GM18907 (cell line): ENCODE results near the gene SLC25A24.
"Not testable (repeated sequence)": the region's sequence is repeated elsewhere in the genome, so short reads cannot be mapped to it uniquely, and the experiment has no call there.

Source experiments
- ATAC-seq: cut with Tn5 transposase; IDR thresholded peaks from one replicate; pipeline ENCODE4 v1.9.1; 2021; ENCODE audit warnings: mild to moderate bottlenecking, moderate library complexity; ENCODE audit not compliant: unreplicated experiment

Gene SLC25A24

GRCh38 chr1:108199781-108200686, at the start of gene SLC25A24:
Gene SLC25A24, minus strand, starts transcription at chr1:108200343. Its CDS starts 205 bp downstream, at chr1:108200138.
- peak; percentile 89 for ATAC-seq

- not testable (repeated sequence) for ATAC-seq
These were observed 43.8 kb upstream of the SLC25A24 start, which contains the start of gene NBPF4 for GRCh38 chr1:108243976-108244375. Gene NBPF4, minus strand, starts transcription at chr1:108244076. Its CDS starts 315 bp downstream, at chr1:108243761.

- ATAC-seq = not testable (repeated sequence)
These were observed 39.3 kb upstream of the SLC25A24 start for GRCh38 chr1:108239426-108239825.

GRCh38 chr1:108235308-108235707, 35.2 kb upstream of the SLC25A24 start:
- ATAC-seq = not testable (repeated sequence)

GRCh38 chr1:108232183-108232582, 32.0 kb upstream of the SLC25A24 start:
- not testable (repeated sequence) for ATAC-seq

- not testable (repeated sequence) for ATAC-seq
These were observed 29.8 kb upstream of the SLC25A24 start for GRCh38 chr1:108229976-108230375.

GRCh38 chr1:108227772-108228171, 27.6 kb upstream of the SLC25A24 start:
- not testable (repeated sequence) for ATAC-seq

- ATAC-seq = not testable (repeated sequence)
These were observed 26.7 kb upstream of the SLC25A24 start for GRCh38 chr1:108226855-108227254.

DNA sequence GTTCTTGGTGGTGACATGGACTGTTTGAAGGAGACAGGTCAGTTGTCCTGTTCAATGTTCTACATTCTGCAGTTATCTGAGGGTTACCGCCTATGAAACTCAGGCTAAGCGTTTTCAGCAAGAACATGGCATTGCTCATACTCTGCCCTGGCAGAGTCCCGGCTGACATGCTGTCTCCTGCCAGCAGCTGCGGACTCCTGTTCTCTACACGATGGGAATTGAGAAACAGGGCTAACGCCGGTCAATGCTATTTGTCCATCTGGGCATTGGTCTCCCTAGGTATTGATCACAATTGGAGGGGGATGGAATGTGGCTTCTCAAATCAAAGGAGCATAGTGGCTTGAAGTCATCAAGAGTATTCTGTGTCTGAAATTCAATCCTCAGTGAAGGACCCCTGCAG, 23.1 kb upstream of the SLC25A24 start:
- not testable (repeated sequence) for ATAC-seq

- ATAC-seq = not testable (repeated sequence)
These were observed 17.5 kb upstream of the SLC25A24 start for GRCh38 chr1:108217515-108218174.

DNA sequence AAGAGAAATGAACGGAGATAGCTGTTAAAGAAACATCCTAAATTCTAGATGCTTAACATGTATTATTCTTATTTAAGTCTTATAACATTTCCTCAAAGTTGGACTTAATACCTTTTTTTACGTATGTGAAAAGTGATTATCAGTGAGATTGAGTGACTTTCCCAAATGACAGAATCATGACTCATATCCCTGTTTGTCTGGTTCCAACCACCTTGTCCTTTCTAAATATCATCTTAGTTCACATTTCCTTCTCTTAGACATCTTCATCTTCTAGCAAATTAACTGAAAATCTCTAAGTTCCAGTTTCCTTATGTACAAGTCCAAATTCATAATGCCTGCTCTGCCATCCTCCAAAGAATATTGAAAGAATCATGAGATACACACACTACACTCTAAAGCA, 16.9 kb upstream of the SLC25A24 start:
- not testable (repeated sequence) for ATAC-seq

DNA sequence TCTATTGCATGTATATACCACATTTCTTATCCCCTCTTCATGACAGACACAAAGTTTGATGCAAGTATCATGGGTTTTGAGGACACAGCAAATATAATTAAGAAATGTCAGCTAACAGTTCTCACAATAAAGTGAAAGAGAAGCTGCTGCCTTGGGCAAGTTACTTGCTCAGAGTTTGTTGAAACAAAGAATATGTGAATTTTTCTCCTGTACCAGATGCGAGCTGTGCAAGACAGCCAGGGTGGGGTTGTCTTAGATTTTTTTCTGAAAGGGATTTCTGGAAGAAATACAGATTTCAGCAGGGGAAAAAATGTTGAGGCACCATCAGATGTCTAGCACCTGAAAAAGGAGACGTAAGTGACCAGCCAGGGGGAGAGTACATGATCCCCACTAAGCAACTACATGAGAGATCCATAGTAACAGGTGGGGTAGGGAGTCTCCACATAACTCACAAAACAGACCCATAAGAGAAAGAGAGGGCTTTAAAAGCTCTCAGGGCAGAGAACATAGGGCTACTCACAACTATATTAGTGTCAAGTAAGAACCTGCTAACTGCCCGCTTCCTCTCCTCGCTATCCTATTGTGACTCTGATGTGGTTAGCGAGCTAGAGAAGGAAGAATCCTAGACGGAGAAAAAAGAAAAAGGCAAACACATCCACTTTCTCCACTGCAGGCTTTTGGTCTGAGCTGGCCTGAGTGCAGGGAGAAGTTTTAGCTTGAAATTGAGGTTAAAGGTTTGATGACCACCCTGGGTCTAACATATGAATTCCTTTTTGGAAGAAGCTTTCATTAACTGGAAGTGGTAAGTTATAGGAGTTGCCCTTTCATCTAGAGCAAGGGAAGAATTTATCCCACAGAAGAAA, 16.1 kb upstream of the SLC25A24 start:
- ATAC-seq = not testable (repeated sequence)

DNA sequence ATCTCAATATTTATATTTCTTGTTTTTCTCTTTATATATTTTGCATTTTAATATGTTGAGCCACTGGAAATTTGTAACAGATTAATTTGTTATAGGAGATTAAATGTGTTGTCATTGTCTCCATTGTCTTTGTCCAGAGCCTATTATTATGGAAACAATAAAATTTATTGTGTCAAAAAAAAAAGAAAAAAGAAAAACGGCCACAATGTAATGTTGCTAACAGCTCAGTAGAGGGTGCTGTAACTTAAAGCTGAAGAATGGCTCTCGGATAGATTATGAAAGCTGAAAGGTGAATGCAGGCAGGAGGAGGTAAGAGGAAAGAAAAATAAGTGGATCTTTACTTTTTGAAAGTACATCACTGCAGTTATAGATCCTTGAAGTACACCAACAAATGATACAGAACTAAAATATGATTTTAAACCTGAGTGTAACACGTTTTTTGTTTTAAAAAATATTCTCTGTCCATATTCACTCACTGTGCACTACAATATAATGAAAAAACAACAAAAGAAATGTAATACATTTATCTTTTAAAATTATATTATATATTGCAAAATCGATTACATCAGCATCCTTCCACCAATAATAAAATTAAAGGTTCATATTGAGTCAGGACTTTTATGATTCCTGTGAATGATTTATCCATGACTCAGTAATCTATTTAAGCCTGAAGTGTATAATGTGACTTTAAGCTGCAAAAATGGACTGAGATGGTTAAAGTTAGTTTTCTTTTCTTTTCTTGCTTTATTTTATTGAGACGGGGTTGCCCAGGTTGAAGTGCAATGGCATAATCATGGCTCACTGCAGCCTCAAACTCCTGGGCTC, 14.7 kb upstream of the SLC25A24 start:
- ATAC-seq = peak; percentile 66

GRCh38 chr1:108211014-108211413, 10.9 kb upstream of the SLC25A24 start:
- no peak for ATAC-seq

GRCh38 chr1:108209456-108210108, 9.4 kb upstream of the SLC25A24 start:
- ATAC-seq = no peak

- ATAC-seq = no peak
These were observed 8.7 kb upstream of the SLC25A24 start for GRCh38 chr1:108208724-108209446.

DNA sequence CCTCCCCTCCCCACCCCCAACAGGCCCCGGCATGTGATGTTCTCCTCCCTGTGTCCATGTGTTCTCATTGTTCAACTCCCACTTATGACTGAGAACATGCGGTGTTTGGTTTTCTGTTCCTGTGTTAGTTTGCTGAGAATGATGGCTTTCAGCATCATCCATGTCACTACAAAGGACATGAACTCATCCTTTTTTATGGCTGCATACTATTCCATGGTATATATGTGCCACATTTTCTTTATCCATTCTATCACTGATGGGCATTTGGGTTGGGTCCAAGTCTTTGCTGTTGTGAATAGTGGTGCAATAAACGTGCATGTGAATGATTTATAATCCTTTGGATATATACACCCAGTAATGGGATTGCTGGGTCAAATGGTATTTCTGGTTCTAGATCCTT, 3.4 kb upstream of the SLC25A24 start:
- ATAC-seq = not testable (repeated sequence)

GRCh38 chr1:108201687-108202086, 1.5 kb upstream of the SLC25A24 start:
- no peak for ATAC-seq

- no peak for ATAC-seq
These were observed 526 bp upstream of the SLC25A24 start for GRCh38 chr1:108200687-108201051.
